ENCODE data around the gene MFSD12. TPM values are rescaled to one million over a fixed set of nuclear protein-coding genes. Genes with fewer than 3 reads are reported as not detected.

The MFSD12 gene
- total RNA-seq, 8 experiments from 2014 or later, result 21.9 to 87.4 (median 44.0) TPM

GRCh38 chr19:3528080-3528479 is 29.3 kb downstream of the MFSD12 start:
- Histone ChIP-seq H3K4me1 (replicated peaks in 1 of 2) (no peaks in the 10 kb centered on the region), H3K4me3 (no peak overlapping the region), H3K27ac (no peak overlapping the region)
- ATAC-seq (replicated peaks in 6 of 8), result no peak
- WGBS, 10 experiments, result 80 to 97% (median 93%) methylated on average over 1 to 6 of the region's 14 CpGs; no CpG with 5 or more reads in 7 of the 10 experiments
- in situ Hi-C loops (cut with MboI; ENCODE audit: low pct_unique_long_range_greater_than_20kb in 2 of 9, low sequenced_read_pairs in 9 of 9, unreplicated experiment in 9 of 9), result no loop called here

GRCh38 chr19:3527238-3527910 is 30.0 kb downstream of the MFSD12 start:
- 95 to 100% (median 98%) methylated on average over 4 to 7 of the region's 21 CpGs; no CpG with 5 or more reads in 6 of the 10 experiments for WGBS, 10 experiments
- H3K4me3 ChIP-seq, result no peak overlapping the region
- in situ Hi-C loops (cut with MboI; ENCODE audit: low pct_unique_long_range_greater_than_20kb in 2 of 9, low sequenced_read_pairs in 9 of 9, unreplicated experiment in 9 of 9), result no loop called here
- no peaks in the 10 kb centered on the region for H3K4me1 ChIP-seq (replicated peaks in 1 of 2)
- H3K27ac ChIP-seq, result no peak overlapping the region
- no peak for ATAC-seq (replicated peaks in 6 of 8)

GRCh38 chr19:3526507-3527237 is 30.7 kb downstream of the MFSD12 start:
- H3K4me3 ChIP-seq, result no peak overlapping the region
- H3K27ac ChIP-seq, result no peak overlapping the region
- in situ Hi-C loops (cut with MboI; ENCODE audit: low pct_unique_long_range_greater_than_20kb in 2 of 9, low sequenced_read_pairs in 9 of 9, unreplicated experiment in 9 of 9), result no loop called here
- no peaks in the 10 kb centered on the region for H3K4me1 ChIP-seq (replicated peaks in 1 of 2)
- ATAC-seq (replicated peaks in 6 of 8), result peak in 1 of 8 experiments; percentile 10
- WGBS, 10 experiments, result 40 to 100% (median 100%) methylated on average over 1 to 3 of the region's 28 CpGs; no CpG with 5 or more reads in 7 of the 10 experiments

GRCh38 chr19:3524904-3525451 is 32.4 kb downstream of the MFSD12 start:
- no peak overlapping the region for H3K27ac ChIP-seq
- no peak for ATAC-seq (replicated peaks in 6 of 8)
- no peaks in the 10 kb centered on the region for H3K4me1 ChIP-seq (replicated peaks in 1 of 2)
- in situ Hi-C loops (cut with MboI; ENCODE audit: low pct_unique_long_range_greater_than_20kb in 2 of 9, low sequenced_read_pairs in 9 of 9, unreplicated experiment in 9 of 9), result no loop called here
- H3K4me3 ChIP-seq, result no peak overlapping the region
- WGBS, 10 experiments, result 89 to 100% (median 93%) methylated on average over 1 to 5 of the region's 20 CpGs; no CpG with 5 or more reads in 7 of the 10 experiments

- Histone ChIP-seq H3K4me3 (no peak overlapping the region), H3K4me1 (replicated peaks in 1 of 2) (no peaks in the 10 kb centered on the region), H3K27ac (no peak overlapping the region)
- peak in 1 of 8 experiments; percentile 8 for ATAC-seq (replicated peaks in 6 of 8)
- 92 to 100% (median 100%) methylated on average over 1 to 9 of the region's 33 CpGs; no CpG with 5 or more reads in 5 of the 10 experiments for WGBS, 10 experiments
- in situ Hi-C loops (cut with MboI; ENCODE audit: low pct_unique_long_range_greater_than_20kb in 2 of 9, low sequenced_read_pairs in 9 of 9, unreplicated experiment in 9 of 9), result no loop called here
Measured at GRCh38 chr19:3524078-3524842, 33.1 kb downstream of the MFSD12 start.

GRCh38 chr19:3523361-3524077 is 33.9 kb downstream of the MFSD12 start:
- H3K27ac ChIP-seq, result no peak overlapping the region
- H3K4me1 ChIP-seq (replicated peaks in 1 of 2), result no peaks in the 10 kb centered on the region
- WGBS, 10 experiments, result 89 to 100% methylated on average over 1 to 5 of the region's 21 CpGs; no CpG with 5 or more reads in 8 of the 10 experiments
- no peak overlapping the region for H3K4me3 ChIP-seq
- no peak for ATAC-seq (replicated peaks in 6 of 8)
- in situ Hi-C loops (cut with MboI; ENCODE audit: low pct_unique_long_range_greater_than_20kb in 2 of 9, low sequenced_read_pairs in 9 of 9, unreplicated experiment in 9 of 9), result no loop called here

GRCh38 chr19:3522421-3523360 is 34.7 kb downstream of the MFSD12 start:
- WGBS, 10 experiments, result 80 to 100% (median 100%) methylated on average over 1 to 3 of the region's 40 CpGs; no CpG with 5 or more reads in 5 of the 10 experiments
- Histone ChIP-seq H3K27ac (no peak overlapping the region), H3K4me3 (no peak overlapping the region), H3K4me1 (replicated peaks in 1 of 2) (no peaks in the 10 kb centered on the region)
- in situ Hi-C loops (cut with MboI; ENCODE audit: low pct_unique_long_range_greater_than_20kb in 2 of 9, low sequenced_read_pairs in 9 of 9, unreplicated experiment in 9 of 9), result no loop called here
- no peak for ATAC-seq (replicated peaks in 6 of 8)

GRCh38 chr19:3521104-3521445 is 36.3 kb downstream of the MFSD12 start:
- 40 to 100% (median 88%) methylated on average over 1 to 7 of the region's 7 CpGs; no CpG with 5 or more reads in 1 of the 10 experiments for WGBS, 10 experiments
- H3K4me1 ChIP-seq (replicated peaks in 1 of 2), result no peaks in the 10 kb centered on the region
- no peak for ATAC-seq (replicated peaks in 6 of 8)
- in situ Hi-C loops (cut with MboI; ENCODE audit: low pct_unique_long_range_greater_than_20kb in 2 of 9, low sequenced_read_pairs in 9 of 9, unreplicated experiment in 9 of 9), result no loop called here
- no peak overlapping the region for H3K27ac ChIP-seq
- H3K4me3 ChIP-seq, result no peak overlapping the region

GRCh38 chr19:3520166-3521103 is 37.0 kb downstream of the MFSD12 start:
- ATAC-seq (replicated peaks in 6 of 8), result peak in 3 of 8 experiments; percentile 9 to 11 (median 10)
- in situ Hi-C loops (cut with MboI; ENCODE audit: low pct_unique_long_range_greater_than_20kb in 2 of 9, low sequenced_read_pairs in 9 of 9, unreplicated experiment in 9 of 9), result no loop called here
- WGBS, 10 experiments, result 84 to 93% (median 89%) methylated on average over 6 to 7 of the region's 37 CpGs; no CpG with 5 or more reads in 7 of the 10 experiments
- Histone ChIP-seq H3K27ac (no peak overlapping the region), H3K4me3 (no peak overlapping the region), H3K4me1 (replicated peaks in 1 of 2) (no peaks in the 10 kb centered on the region)

GRCh38 chr19:3519126-3519525 is 38.3 kb downstream of the MFSD12 start:
- 80 to 88% methylated on average over 2 to 13 of the region's 18 CpGs; no CpG with 5 or more reads in 8 of the 10 experiments for WGBS, 10 experiments
- no peak overlapping the region for H3K27ac ChIP-seq
- peaks cover 5 to 7% of the 10 kb centered on the region in 2 donors for H3K4me1 ChIP-seq (replicated peaks in 1 of 2)
- no peak overlapping the region for H3K4me3 ChIP-seq
- in situ Hi-C loops (cut with MboI; ENCODE audit: low pct_unique_long_range_greater_than_20kb in 2 of 9, low sequenced_read_pairs in 9 of 9, unreplicated experiment in 9 of 9), result no loop called here
- no peak for ATAC-seq (replicated peaks in 6 of 8)

- ATAC-seq (replicated peaks in 6 of 8), result no peak
- in situ Hi-C loops (cut with MboI; ENCODE audit: low pct_unique_long_range_greater_than_20kb in 2 of 9, low sequenced_read_pairs in 9 of 9, unreplicated experiment in 9 of 9), result no loop called here
- peaks cover 5 to 9% of the 10 kb centered on the region in 2 donors for H3K4me1 ChIP-seq (replicated peaks in 1 of 2)
- no peak overlapping the region for H3K4me3 ChIP-seq
- 79 to 100% (median 93%) methylated on average over 2 of the region's 2 CpGs; no CpG with 5 or more reads in 7 of the 10 experiments for WGBS, 10 experiments
- no peak overlapping the region for H3K27ac ChIP-seq
Measured at GRCh38 chr19:3518659-3519058, 38.7 kb downstream of the MFSD12 start.

Data from motor neuron (in vitro differentiated cells).